ENCODE results near the gene PTGIS.
"Not testable (repeated sequence)": the region's sequence is repeated elsewhere in the genome, so short reads cannot be mapped to it uniquely, and the experiment has no call there.

Gene PTGIS

DNA sequence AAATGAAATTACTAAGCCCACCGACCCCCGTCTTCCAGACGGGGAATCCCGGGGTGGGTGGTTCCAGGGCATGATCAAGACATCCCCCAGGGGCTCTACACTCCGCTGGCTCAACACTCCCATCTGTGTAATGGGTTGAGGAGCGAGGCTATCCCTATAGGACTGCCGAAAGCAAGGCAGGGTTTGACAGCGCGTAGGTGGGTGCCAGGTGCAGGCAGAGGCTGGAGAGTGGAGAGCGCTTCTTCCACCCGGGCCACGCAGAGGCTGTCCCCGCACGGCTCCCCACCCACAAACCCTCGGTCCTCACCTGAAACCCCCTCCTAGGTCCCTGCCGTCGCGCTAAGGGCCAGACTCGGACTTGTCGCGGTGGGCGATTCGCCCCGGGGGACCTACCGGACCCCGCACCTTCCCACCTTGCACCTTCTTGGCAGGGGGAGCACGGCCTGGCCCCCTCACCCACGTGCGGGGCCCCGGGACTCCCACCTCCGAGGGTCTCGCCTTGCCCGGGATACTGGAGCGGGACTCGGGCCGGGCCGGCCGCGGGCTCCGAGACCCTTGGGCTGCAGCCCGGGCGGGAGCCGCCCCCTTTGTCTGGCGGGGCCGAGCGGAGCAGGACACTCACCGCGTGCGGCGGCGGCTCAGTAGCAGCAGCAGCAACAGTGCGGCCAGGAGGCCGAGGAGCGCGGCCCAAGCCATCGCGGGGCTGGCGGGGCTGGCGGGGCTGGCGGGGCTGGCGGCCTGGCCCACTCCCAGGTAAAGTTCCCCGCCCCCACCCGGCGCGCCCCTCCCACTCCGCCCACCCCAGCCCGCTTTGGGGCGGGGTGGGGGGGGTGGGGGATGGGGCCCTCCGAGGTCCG, at the start of gene PTGIS:
Gene PTGIS (minus strand): TSS at position 717 of the 857 bp plus-strand sequence. CDS start 21 bp downstream, at position 696.
- DNase-seq (ENCODE audit: insufficient read length, low spot score) (peak; percentile 72), FAIRE-seq (peak; percentile 60)

DNA sequence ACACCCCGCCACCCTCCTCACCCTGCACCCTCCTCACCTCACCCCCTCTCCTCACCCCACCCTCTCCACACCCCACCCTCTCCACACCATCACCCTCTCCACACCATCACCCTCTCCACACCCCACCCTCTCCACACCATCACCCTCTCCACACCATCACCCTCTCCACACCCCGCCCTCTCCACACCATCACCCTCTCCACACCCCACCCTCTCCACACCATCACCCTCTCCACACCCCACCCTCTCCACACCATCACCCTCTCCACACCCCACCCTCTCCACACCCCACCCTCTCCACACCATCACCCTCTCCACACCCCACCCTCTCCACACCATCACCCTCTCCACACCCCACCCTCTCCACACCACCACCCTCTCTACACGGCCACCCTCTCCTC, 49.5 kb upstream of the PTGIS start:
- FAIRE-seq; DNase-seq (ENCODE audit: insufficient read length, low spot score): not testable (repeated sequence)

- FAIRE-seq (peak; percentile 20), DNase-seq (ENCODE audit: insufficient read length, low spot score) (no peak)
These were observed 48.4 kb upstream of the PTGIS start for GRCh38 chr20:49616154-49617007.

- no peak for FAIRE-seq
- DNase-seq (ENCODE audit: insufficient read length, low spot score), result no peak
These were observed 47.6 kb upstream of the PTGIS start for GRCh38 chr20:49615401-49616153.

GRCh38 chr20:49615051-49615400, 47.1 kb upstream of the PTGIS start:
- FAIRE-seq; DNase-seq (ENCODE audit: insufficient read length, low spot score): not testable (repeated sequence)

DNA sequence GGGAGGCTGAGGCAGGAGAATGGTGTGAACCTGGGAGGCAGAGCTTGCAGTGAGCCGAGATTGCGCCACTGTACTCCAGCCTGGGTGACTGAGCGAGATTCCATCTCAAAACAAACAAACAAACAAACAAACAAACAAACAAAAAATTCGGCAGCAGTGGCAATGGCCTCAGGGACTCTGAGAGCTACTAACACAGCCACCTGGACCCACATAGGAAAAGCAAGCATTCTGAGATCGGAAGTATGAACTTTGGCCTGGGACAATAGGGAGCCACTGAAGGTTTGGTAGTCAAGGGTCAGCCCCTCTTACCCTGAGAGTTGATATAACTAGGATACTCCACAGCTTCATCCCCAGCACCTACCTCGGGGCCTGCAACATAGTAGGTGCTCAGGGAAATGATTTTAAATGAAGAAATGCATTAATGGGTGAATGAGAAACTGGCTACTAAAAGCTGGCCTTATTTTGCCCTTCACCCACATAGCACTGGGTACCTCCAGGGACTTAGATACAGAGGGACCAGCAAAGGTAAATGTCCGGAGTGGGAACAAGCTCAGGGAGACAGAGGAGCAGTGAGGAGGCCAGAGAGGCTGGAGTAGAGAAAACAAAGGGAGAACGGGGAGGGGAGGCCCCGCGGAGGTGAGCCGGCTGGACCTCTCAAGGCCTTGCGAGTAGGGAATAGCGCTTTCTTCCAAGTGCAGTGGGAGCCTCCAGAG, 46.6 kb upstream of the PTGIS start:
- FAIRE-seq, result no peak
- DNase-seq (ENCODE audit: insufficient read length, low spot score), result no peak

DNA sequence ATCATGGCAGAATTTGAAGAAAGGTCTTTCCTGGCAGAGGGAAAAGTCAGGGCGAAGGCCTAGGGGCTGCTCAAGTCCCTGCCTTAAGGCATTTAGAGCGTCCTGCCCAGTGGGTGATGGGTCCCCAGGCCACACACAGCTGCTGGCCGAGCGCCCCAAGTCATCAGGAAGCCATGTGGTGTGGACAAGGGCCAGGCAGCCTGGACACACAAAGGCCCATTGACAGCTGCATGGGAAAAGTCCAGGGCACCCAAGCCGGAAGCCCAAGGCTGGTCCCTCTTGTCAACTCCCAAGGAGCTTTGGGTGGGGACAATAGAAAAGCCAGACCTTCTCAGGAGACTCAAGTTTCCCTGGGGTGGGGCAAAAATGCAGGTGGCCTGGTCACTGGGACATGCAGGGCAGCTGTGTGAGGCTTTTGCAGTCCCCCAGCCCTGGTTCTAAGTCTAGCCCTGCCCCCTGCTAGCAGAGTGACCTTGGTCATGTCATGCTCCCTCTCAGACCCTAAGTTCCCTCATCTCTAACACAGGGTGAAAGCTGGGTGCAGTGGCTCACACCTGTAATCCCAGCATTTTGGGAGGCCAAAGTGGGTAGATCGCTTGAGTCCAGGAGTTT, 44.3 kb upstream of the PTGIS start:
- FAIRE-seq, result no peak
- no peak for DNase-seq (ENCODE audit: insufficient read length, low spot score)

GRCh38 chr20:49611539-49612126, 43.7 kb upstream of the PTGIS start:
- not testable (repeated sequence) for DNase-seq (ENCODE audit: insufficient read length, low spot score); FAIRE-seq

GRCh38 chr20:49610691-49611538, 43.0 kb upstream of the PTGIS start:
- peak; percentile 96 for DNase-seq (ENCODE audit: insufficient read length, low spot score)
- FAIRE-seq, result peak; percentile 89

DNA sequence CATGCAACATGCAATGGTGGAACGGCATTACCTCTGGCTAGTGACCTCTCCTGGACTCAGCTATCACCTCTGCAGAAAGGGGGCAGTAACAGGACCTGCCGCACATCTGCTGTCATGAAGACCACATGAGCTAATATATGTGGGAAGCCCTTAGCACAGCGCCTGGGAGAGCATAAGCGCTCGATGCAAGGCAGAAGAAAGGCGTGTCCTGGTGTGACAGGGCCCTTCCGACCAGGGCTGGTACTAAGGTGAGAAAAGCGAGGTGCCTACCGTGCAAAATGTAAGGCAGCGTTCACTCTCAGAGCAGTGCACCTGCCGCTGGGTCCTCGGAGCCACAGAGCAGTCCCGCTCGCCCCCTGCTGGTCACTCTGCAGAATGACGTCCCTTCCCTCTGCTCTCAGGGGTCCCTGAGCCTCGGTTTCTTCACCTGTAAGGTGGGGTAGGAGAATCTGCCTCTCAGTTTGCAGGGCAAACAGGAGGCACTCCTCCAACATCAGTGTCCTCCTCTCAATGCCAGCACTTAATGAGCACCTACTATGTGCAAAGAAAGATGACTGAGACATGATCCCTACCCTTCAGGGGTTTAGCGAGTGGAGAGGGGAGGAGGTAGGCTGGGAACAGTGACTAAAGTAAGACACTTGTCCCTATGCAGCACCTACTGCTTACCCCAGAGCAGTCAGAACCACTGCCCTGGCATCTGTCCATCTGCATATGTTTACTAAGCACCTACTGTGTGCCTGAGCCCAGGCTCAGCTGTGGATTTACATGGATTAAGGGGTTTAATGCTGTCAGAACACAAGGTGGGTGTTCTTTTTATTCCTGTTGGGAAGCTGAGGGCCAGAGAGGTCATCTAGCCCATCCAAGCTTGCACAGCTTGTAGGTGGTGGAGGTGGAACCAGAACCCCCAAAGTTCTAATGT, 41.1 kb upstream of the PTGIS start:
- FAIRE-seq (peak; percentile 90), DNase-seq (ENCODE audit: insufficient read length, low spot score) (peak; percentile 93)

- no peak for DNase-seq (ENCODE audit: insufficient read length, low spot score)
- no peak for FAIRE-seq
These were observed 39.6 kb upstream of the PTGIS start for GRCh38 chr20:49607568-49607967.

- FAIRE-seq, result peak; percentile 74
- peak; percentile 73 for DNase-seq (ENCODE audit: insufficient read length, low spot score)
These were observed 35.3 kb upstream of the PTGIS start for GRCh38 chr20:49603209-49603627.

DNA sequence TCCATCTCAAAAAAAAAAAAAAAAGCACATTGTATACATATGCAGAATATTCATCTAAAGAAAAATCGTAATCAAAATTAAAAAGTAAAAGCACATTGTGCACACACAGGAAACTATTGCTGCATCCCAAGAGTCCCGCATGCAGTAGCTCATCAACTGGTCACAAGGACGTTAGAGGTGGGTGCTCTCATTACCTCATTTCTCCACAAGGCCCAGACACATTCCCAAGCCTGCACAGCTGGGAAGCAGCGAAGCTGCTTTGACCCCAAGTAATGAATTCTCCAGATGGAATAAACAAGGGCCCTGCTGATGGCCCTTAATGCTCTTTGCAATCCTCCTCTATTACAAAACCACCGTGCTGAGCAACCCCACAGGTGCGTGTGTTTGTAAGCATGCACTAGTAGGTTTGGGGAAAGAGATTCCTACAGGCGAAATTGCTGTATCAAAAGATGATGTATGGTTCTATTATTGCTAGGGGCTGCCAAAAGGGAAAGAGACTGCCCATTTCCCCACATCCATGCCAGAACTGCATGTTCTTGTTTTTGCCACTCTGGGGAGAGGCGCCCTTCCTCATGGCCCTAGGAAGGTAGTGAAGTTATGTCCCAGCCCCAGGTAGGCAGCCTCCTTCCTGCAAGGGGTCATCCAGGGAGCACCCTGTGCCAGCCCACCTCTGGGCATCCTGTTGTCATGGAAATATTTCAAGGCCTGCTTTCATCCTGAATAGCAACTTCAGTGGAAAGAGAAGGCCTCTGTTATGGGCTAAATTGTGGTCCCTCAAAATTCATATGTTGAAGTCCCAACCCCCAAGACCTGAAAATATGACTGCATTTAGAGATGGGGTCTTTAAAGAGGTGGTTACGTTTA, 34.6 kb upstream of the PTGIS start:
- FAIRE-seq, result no peak

DNA sequence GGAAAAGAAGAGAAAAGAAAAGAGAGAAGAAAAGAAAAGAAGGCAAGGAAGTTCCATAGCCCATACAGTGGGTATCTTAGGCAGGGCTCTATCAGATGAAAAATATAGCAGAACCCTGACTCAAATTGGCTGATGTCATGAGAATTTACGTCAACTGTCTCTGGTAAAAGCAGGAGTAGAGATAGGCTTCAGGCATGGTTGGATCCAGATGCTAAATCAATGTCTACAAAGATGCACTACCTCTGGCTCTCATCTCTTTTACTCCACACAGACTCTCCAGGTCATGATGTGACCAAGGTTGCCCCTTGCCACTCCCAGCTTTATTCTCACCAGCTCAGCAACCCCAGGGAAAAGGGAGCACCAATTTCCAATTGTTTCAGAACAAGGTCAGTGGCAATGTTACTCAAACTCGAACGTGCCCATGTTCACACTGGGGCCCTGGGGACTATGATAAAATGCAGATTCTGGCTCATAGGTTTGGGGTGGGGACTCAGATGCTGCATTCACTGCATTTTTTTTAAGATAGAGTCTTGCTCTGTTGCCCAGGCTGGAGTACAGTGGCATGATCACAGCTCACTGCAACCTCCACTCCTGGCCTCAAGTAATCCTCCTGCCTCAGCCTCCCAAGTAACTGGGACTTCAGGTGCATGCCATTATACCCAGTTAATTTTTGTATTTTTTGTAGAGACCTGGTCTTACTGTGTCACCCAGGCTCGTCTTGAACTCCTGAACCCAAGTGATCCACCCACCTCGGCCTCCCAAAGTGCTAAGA, 33.4 kb upstream of the PTGIS start:
- no peak for DNase-seq (ENCODE audit: insufficient read length, low spot score)
- no peak for FAIRE-seq

More for the DNA sequence above, 34.6 kb upstream of the PTGIS start:
- no peak for DNase-seq (ENCODE audit: insufficient read length, low spot score)

- no peak for FAIRE-seq
- DNase-seq (ENCODE audit: insufficient read length, low spot score), result no peak
These were observed 31.8 kb upstream of the PTGIS start for GRCh38 chr20:49599746-49600113.
